Kidney epithelial cell (primary cell): ENCODE measurements around the gene CSNK2B. TPM values are rescaled to one million over a fixed set of nuclear protein-coding genes. Genes with fewer than 3 reads are reported as not detected.

Source experiments
- DNase-seq: peaks from one replicate; pipeline ENCODE4 v3.0.0-alpha.2; 2010; ENCODE audit warnings: low read depth
- H3K27me3 ChIP-seq: 2 replicates; pipeline ENCODE4 v1.6.0; 2011; ENCODE audit warnings: low read length; ENCODE audit not compliant: control insufficient read depth, insufficient read depth
- H3K36me3 ChIP-seq: 2 replicates; pipeline ENCODE4 v1.5.1; 2011; ENCODE audit warnings: low read length; ENCODE audit not compliant: control insufficient read depth, insufficient read depth
- H3K4me3 ChIP-seq: 2 replicates; pipeline ENCODE4 v1.5.1; 2011; ENCODE audit warnings: low read depth, mild to moderate bottlenecking, control low read depth, low read length
- total RNA-seq: library from RNA; depleted of rRNA; stranded (reverse); fragments of >200 nt; gene quantifications from 2 replicates; pipeline ENCODE4 v1.2.3, GENCODE V29; 2015
- TF ChIP-seq, protein P1 (sequence below): IDR thresholded peaks from 2 replicates; pipeline ENCODE4 v1.5.1; 2011; ENCODE audit warnings: mild to moderate bottlenecking, moderate library complexity, low read length, control low read depth, inconsistent platforms; ENCODE audit not compliant: insufficient read depth, poor library complexity, severe bottlenecking

CSNK2B gene
- total RNA-seq, 1 donor from 2014 or later, result 366 TPM

- Histone ChIP-seq H3K36me3 (peaks cover 1% of the 10 kb centered on the region), H3K27me3 (no peaks in the 10 kb centered on the region), H3K4me3 (no peak overlapping the region)
- no peak for DNase-seq
- TF ChIP-seq, protein P1, sequence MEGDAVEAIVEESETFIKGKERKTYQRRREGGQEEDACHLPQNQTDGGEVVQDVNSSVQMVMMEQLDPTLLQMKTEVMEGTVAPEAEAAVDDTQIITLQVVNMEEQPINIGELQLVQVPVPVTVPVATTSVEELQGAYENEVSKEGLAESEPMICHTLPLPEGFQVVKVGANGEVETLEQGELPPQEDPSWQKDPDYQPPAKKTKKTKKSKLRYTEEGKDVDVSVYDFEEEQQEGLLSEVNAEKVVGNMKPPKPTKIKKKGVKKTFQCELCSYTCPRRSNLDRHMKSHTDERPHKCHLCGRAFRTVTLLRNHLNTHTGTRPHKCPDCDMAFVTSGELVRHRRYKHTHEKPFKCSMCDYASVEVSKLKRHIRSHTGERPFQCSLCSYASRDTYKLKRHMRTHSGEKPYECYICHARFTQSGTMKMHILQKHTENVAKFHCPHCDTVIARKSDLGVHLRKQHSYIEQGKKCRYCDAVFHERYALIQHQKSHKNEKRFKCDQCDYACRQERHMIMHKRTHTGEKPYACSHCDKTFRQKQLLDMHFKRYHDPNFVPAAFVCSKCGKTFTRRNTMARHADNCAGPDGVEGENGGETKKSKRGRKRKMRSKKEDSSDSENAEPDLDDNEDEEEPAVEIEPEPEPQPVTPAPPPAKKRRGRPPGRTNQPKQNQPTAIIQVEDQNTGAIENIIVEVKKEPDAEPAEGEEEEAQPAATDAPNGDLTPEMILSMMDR, result no peak
Measured at GRCh38 chr6:31662124-31662723, 3.7 kb upstream of the CSNK2B start.

DNA sequence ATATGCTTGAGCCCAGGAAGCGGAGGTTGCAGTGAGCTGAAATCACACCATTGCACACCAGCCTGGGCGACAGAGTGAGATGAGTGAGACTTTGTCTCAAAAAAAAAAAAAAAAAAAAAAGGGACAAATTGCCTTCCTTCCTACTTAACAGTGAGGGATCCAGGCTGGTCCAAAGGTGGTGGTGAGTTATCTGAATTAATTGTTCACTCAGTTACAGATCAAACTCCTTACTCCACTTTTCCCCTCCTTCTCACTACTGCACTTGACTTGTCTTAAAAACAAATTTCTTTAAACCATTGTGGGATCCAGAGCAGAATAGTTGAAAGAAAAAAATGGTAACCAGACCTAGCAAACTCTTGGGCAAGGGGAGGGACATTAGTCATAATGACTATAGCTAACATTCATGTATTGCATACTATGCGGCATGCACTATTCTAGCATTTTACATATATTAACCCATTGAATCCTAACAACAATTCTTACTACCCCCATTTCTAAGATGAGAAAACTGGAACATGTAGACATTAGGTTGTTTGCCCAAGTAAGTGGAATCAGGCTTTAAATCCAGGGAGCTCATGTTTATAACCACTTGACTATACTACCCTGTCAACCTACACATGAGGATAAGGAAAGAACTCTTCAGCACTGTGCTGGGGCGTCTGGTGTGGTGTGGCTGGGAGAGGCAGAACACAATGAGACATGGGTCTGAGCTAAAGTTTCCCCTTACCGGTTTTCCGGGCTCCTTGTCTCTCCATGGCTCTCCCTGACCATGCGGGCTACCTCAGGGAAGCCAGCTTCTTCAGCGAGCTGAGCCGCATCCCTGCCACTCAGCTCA lies 2.5 kb upstream of the CSNK2B start:
- no peaks in the 10 kb centered on the region for H3K27me3 ChIP-seq
- peaks cover 4% of the 10 kb centered on the region for H3K36me3 ChIP-seq
- H3K4me3 ChIP-seq, result peak overlapping the region; percentile 99
- TF ChIP-seq, protein P1, result no peak
- DNase-seq, result no peak

- peak overlapping the region; percentile 99 for H3K4me3 ChIP-seq
- H3K27me3 ChIP-seq, result no peaks in the 10 kb centered on the region
- TF ChIP-seq, protein P1, result peak; percentile 2
- DNase-seq, result no peak
- peaks cover 4% of the 10 kb centered on the region for H3K36me3 ChIP-seq
Measured at GRCh38 chr6:31663961-31664789, 1.7 kb upstream of the CSNK2B start.

DNA sequence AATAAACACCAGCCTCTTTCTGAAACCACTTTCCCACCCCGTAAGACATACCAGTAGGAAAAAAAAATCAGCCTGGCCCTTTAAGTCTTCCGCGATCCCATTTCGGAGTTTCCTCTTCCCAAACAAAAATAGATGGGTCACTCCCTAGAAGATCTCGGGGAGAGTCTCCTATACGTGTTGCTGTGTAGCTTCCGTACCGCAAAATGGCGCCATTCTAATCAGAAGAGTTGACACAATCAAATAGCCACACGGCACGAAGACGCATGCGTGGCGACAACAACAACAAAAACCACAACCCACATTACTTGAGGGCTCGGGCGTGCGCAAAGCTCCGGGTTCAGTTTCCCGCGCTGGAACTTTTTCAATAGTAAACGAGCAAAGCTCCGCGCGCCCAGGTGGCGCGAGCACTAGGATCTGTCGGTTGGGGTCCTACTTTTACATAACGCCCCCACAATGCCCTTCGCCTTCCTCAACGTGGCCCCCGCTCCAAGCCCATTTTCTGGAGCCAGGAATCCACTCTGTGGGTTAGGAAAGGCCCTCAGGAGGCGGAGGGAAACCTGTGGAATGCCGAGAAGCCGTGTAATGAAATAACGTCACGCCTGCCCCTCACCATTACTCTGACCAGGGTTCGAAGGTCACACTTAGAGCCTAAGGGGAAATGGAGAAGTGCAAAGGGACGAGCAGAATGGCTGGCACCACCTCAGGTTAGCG lies 935 bp upstream of the CSNK2B start, which contains the start of gene GPANK1:
TSS of gene GPANK1 (minus strand) at position 208 of the 711 bp plus-strand sequence. CDS start 519 bp downstream, outside the sequence.
- H3K4me3 ChIP-seq, result peak within 1 kb of the TSS; percentile 99
- no peaks in the 10 kb centered on the region for H3K27me3 ChIP-seq
- peak; percentile 80 for DNase-seq
- TF ChIP-seq, protein P1, result no peak
- peaks cover 9% of the 10 kb centered on the region for H3K36me3 ChIP-seq

DNA sequence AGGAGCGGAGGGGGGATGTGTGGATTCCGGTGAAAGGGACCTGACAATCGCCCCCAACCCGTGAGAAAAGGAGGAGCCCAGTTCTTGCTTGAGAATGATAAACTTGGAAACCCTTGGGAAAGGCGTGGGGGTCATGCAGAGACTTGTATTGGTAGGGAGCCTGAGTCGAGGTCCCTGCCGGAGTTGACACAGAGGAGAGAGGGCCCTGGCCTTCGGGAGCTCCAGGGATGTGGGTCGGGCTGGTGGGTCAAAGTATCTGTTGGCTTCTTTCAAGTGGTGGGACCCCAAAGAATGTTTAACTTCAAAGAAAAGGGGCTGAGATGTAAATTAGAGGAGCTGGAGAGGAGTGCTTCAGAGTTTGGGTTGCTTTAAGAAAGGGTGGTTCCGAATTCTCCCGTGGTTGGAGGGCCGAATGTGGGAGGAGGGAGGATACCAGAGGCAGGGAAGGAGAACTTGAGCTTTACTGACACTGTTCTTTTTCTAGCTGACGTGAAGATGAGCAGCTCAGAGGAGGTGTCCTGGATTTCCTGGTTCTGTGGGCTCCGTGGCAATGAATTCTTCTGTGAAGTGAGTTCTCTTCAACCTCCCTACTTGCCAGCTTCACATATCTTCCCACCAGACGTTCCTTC lies 571 bp downstream of the CSNK2B start:
- TF ChIP-seq, protein P1, result no peak
- Histone ChIP-seq H3K27me3 (no peaks in the 10 kb centered on the region), H3K36me3 (peaks cover 12% of the 10 kb centered on the region), H3K4me3 (peak overlapping the region; percentile 99)
- no peak for DNase-seq
